Dermis microvascular lymphatic vessel endothelial cell (primary cell): ENCODE measurements around the gene TCHH. TPM values are rescaled to one million over a fixed set of nuclear protein-coding genes. Genes with fewer than 3 reads are reported as not detected.
"Not testable (repeated sequence)": the region's sequence is repeated elsewhere in the genome, so short reads cannot be mapped to it uniquely, and the experiment has no call there.

ENCODE experiments used
- DNase-seq, 2 donors: peaks; one replicate each; pipeline versions ENCODE4 v3.0.0 to v3.0.0-alpha.2; 2010; ENCODE audit warnings: low read depth in 2 of 2
- total RNA-seq: library from RNA; depleted of rRNA; stranded (reverse); fragments of >200 nt; gene quantifications from 2 replicates; pipeline ENCODE4 v1.2.1, GENCODE V29; 2014

TCHH gene, protein sequence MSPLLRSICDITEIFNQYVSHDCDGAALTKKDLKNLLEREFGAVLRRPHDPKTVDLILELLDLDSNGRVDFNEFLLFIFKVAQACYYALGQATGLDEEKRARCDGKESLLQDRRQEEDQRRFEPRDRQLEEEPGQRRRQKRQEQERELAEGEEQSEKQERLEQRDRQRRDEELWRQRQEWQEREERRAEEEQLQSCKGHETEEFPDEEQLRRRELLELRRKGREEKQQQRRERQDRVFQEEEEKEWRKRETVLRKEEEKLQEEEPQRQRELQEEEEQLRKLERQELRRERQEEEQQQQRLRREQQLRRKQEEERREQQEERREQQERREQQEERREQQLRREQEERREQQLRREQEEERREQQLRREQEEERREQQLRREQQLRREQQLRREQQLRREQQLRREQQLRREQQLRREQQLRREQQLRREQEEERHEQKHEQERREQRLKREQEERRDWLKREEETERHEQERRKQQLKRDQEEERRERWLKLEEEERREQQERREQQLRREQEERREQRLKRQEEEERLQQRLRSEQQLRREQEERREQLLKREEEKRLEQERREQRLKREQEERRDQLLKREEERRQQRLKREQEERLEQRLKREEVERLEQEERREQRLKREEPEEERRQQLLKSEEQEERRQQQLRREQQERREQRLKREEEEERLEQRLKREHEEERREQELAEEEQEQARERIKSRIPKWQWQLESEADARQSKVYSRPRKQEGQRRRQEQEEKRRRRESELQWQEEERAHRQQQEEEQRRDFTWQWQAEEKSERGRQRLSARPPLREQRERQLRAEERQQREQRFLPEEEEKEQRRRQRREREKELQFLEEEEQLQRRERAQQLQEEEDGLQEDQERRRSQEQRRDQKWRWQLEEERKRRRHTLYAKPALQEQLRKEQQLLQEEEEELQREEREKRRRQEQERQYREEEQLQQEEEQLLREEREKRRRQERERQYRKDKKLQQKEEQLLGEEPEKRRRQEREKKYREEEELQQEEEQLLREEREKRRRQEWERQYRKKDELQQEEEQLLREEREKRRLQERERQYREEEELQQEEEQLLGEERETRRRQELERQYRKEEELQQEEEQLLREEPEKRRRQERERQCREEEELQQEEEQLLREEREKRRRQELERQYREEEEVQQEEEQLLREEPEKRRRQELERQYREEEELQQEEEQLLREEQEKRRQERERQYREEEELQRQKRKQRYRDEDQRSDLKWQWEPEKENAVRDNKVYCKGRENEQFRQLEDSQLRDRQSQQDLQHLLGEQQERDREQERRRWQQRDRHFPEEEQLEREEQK (N-terminal part only)
- total RNA-seq: under 0.01 TPM in 2 replicates

DNA sequence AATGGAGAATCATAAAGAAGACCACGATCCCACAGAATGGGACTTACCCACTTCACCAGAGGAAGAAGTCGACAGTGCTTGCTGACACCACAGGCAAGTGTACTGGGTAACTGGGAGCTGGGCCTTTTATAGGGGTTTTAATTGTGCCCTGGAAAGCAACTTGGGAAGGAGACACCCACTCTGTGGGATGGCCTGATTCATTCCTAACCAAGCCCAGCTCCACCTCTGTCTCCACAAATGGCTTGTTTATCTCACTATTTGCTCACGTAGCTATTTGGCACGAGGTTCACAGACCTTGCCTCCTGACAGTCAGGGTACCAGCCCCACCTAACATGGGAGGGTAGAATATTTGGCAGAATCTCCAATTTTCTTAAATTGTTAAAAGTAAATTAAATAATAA, at the start of gene TCHH:
TSS of gene TCHH (minus strand) at position 101 of the 400 bp plus-strand sequence. CDS start 1,364 bp downstream, outside the sequence.
- DNase-seq: no peak

DNA sequence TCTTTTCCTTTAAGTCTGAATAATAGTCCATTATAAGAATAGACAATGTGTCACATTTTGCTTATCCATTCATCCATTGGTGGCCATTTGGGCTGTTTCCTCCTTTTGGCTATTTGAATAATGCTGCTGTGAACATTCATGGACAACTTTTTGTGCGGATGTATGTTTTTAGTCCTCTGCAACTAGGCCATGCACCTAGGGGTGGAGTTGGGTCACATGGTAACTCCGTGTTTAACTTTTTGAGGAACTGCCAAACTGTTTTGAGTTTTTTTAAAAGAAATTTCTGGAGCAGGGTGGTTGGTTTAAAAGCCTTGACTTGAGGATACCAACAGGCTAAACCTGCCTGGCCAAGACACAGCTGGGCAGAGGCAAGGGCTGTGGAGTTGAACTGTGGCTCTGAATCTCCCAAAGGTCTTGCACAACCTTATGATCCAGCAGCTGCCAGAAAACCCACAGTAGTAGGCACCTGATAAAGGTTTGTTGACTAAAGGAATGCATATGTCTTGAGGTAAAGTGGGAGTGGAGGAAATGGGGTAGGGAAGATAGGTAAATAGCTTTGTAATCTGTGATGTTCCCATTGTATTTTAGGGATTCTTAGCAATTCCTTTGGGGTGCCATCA, 49.4 kb upstream of the TCHH start:
- DNase-seq: no peak

DNA sequence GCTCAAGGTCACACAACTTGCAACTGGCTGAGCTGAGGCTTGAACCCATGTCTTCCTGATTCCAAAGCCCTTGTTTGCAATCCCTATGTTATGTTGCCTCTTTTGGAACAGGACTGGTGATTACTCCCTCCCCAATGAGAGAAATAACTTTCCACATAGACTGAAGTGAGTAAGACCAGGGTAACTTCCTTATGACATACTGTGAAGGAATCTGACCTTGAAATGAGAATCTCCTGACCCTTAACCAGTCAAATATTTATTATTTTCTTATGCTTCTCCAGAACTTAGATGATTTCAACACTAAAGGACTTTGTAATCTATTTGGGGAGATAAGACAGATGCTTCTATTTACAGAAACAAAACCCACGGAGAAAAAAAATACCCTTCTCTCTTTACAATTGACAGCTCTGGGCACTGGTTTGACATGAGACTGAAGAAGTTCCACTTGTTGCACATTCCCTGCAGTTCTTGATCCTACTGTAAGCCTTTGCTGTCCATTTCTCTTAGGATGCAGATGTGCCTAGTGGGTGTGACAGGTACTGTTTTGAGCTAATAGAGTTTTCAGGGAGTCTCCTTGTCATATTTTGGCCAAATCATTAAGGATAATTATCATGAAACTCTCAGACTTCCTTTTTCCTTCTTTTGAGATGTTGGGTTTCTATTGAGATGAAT, 47.7 kb upstream of the TCHH start:
- peak in 1 of 2 donors; percentile 6 for DNase-seq

DNA sequence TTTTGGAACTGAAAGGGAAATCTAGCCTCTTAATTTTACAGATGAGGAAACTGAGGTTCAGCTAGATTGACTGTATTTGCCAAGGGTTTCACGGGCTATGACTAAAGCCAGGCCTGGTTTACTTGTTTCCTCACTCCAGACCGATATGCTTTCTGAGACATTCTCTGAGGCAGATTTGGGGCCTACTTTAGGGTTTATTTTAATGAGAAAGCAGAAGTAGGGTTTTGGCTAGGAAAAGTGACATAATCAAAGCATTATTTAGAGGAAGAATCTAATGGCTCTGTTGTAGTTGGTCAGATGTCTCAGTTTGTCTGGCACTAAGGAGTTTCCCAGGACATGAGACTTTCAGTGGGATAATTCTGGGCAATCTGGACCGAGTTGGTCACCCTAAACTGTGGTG, 45.3 kb upstream of the TCHH start:
- DNase-seq: no peak

DNA sequence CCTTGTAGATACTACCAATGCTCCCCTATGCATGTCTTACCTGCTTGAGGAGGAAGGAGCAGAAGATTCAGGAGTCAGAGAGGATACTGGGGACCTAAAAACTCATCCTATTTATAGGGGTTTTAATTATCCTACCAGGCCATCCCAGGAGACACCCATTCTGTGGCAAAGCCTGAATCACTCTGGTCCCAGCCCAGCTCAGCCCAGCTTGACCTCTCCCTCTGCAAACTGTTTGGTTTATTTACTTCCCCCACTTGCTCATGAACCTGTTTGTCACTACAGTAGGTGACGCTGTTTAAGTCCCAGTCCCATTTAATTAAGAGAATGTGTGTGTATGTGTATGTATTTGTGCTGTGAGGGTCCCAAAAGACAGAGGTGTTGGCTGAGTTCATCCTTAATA, 43.9 kb upstream of the TCHH start, which contains the start of gene RPTN:
TSS of gene RPTN (minus strand) at position 85 of the 400 bp plus-strand sequence. CDS start 1,339 bp downstream, outside the sequence.
- DNase-seq: no peak

DNA sequence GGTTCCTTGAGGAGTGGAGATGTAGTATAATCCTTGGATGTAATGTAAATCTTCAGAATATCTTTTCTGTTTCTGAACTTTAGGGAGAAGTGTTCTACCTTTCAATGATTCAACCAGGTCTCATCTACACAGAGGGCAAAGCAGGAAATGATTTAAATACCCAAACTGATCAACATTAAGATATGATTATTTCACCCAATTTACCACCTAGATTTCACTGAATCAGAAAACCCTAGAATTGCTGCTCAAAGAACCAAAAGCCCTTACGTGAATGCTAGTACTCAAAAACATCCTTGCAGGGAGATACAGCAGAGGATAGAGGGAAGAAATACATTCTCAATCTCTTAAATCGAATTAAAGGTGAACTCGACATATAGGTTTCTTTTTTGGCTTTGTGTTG, 38.8 kb upstream of the TCHH start:
- DNase-seq: no peak

DNA sequence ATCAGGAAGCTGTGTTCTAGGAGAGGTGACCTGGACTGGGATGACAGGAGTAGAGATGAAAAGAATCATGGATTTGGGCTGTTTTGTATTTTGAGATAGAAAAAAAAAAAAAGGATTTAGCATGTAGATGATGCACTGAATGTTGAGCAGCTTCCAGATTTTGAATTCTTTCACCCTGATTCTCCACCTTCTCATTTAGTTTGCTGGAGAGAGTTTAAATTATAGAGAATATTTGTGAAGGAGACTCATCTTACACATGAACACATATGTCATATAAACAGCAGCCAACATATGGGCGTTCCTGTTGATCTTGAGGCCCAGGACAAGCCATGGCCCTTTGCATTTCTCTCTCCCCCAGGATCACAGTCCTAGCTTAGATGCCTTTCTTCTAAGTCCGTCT, 36.4 kb upstream of the TCHH start:
- DNase-seq: no peak

DNA sequence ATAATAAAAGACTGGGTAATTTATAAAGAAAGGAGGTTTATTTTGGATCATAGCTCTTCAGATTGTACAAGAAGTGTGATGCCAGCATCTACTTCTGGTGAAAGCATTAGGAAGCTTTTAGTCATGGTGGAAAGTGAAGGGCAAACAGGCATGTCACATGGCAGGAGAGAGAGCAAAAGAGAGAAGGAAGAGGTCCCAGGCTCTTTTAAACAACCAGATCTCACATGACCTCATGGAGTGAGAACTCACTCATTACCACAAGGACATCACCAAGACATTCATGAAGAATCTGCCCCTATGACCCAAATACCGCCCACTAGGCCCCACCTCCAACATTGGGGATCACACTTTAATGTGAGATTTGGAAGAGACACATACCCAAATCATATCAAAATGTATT, 33.7 kb upstream of the TCHH start:
- DNase-seq: no peak

DNA sequence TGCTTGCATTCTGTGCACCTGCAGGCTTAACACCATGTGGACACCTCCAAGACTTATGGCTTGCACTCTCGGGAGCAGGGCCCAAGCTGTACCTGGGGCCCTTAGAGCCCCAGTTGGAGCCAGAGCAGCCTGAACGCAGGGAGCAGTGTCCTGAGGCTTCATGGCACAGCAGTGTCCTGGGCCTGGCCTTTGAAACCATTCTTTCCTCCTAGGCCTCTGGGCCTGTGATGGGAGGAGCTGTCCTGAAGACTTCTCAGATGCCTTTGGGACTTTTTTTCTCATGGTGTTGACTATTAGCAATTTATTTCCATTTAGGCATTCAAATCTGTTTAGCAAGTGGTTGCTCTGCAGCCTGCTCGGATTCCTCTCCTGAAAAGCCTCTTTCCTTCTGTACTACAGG, 32.8 kb upstream of the TCHH start:
- no peak for DNase-seq

DNA sequence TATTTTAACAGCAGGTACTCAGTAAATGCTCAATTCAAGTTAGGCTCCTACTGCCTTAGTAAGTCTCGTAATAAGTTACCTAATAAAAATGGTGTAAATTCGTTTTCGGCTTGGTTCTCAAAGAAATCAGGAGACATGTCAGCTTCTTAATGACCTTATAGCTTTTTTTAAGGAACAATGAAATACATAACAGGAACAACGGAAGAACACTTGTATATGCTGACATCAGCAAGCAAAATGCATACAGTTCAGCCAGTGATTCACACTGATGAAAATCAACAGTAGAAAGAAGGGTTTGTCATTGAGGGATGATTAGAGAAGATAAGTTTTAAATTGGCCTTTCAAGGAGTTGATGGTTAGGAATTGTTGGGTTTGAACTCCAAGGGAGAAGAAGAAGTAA, 30.5 kb upstream of the TCHH start:
- DNase-seq: no peak

DNA sequence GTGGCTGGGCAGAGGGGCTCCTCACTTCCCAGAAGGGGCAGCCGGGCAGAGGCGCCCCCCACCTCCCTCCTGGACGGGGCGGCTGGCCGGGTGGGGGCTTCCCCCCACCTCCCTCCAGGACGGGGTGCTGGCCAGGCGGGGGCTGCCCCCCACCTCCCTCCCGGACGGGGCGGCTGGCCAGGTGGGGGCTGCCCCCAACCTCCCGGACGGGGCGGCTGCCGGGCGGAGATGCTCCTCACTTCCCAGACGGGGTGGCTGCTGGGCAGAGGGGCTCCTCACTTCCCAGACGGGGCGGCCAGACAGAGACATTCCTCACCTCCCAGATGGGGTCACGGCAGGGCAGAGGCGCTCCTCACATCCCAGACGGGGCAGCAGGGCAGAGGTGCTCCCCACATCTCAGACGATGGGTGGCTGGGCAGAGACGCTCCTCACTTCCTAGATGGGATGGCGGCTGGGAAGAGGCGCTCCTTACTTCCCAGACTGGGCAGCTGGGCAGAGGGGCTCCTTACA, 29.5 kb upstream of the TCHH start:
- not testable (repeated sequence) for DNase-seq

DNA sequence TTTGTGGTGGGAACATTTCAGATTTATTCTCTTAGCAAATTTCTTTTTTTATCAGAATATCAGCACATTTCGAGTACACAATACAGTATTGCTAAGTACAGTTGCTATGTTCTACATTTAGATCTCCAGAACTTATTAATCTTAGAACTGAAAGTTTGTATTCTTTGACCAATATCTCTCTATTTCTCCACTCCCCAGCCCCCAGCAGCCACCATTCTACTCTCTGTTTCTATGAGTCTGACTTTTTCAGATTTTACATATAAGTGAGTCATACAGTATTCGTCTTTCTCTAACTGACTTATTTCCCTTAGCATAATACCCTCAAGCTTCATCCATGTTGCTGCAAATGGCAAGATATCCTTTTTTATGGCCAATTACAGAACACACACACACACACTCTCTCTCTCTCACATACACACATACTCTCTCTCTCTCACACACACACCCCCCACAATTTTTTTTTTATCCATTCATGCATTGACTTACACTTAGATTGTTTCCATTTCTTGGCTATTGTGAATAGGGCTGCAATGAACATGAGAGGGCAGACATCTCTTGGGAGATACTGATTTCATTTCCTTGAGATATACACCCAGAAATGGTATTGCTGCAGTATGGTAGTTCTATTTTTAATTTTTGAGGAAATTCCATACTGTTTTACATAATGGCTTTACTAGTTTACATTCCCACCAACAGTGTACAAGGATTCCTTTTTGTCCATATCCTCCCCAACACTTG, 28.1 kb upstream of the TCHH start:
- DNase-seq: no peak

DNA sequence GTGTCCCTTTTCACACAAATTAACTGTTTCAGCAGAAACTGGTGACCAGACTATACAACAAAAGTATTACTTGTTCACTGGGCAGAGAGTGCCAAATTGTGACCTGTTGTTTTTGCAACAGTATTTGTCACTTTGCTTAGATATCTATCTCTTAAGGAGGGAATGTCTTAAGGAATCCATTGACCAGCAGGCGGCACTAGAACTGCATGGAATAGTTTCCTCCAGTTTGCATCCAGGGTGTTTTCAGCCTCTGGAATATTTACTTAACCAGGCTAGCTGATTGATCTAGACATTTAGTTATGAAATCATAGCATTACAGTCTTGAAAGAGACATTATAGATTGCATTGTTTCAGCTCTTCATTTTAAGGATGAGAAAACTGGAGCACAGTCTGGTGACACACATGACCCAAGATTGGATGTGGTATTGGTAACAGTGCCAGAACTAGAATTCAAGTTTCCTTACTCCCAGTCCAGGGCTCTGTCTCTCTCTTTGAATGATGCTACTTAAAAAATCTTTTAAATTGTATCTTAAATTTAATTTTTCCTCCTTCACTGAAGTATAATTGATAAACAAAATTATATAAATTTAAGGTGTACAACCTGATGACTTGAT, 26.8 kb upstream of the TCHH start:
- peak in 1 of 2 donors; percentile 54 for DNase-seq

DNA sequence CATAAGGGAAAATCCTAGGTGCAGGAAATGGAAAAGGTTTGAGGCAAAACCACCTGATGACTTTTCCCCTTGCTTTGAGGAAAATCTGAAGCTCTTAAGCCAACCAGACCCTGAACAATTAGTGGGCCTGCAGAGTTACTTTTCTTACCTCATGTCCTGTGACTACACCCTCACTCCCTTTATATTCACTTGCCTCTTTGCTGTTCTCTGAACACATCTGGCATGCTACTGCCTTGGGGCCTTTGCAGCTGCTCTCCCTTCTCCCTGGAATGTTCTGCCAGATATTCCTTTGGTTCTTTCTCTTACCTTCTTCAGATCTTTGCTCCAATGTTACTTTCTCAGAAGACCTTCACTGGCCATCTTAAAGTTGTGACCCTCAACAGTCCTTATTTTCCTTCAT, 22.0 kb upstream of the TCHH start:
- DNase-seq: no peak

DNA sequence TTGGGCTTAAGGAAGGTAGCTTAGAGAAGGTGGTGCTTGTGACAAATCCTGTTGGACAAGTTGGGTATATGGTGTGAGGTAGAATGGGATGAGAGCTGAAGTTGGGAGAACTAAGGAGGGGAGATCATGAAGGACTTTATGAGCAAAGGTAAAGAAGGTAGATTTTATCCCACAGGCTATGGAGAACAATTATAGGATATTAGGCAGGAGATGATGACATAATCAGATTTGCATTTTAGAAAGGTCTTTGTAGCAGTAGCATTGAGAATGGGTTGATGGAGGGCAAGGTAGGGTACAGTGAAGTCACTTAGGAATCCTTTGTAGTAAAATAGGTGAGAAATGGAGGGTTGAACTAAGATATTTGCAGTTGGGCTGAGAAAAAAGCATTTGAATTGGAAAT, 14.9 kb upstream of the TCHH start:
- no peak for DNase-seq

DNA sequence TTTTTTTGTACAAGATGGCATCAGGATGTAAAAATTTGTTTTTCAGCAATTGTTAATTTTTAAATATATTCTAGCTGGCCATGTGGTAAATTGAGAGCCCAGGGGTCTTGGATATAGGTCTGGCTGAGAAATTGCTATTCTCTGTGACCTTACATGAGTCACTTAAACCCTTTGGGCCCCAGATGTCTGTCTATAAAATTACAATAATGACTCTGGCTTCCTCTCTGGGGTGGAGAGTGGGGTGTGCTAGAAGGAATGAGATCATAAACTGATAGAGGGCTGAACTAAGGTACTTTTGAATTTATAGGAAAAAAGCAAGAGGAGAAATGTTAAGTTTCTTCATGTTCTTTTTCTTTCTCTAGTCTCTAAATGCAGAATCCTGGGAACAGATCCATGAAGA, 12.4 kb upstream of the TCHH start:
- no peak for DNase-seq

DNA sequence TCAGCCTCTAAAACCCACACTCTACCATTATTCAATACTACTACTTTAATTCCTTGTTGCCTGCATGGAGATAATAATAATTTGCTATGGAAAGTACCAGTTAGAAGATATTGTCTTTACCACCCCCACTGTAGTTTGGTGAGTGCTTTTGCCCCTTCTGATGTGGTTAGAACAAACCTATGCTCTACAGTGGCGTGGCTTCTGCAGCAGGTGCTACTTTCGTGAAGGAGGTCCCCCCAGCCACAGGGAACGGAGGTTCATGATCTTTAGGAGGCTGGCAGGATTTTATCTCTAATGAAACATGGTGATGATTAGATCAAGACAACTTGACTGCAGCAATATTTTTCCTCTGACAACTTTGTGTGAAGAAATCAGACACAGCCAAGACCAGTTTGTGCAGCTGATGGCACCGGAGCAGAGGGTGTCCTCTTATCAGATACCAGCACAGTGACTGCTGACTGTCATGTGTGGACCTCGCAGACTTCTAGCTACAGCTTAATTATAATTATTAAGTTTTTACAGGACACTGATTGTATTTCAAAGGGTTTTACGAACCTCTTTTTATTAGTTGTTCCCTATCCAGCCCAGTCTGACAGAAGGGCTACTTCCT, 10.7 kb upstream of the TCHH start:
- DNase-seq: no peak

DNA sequence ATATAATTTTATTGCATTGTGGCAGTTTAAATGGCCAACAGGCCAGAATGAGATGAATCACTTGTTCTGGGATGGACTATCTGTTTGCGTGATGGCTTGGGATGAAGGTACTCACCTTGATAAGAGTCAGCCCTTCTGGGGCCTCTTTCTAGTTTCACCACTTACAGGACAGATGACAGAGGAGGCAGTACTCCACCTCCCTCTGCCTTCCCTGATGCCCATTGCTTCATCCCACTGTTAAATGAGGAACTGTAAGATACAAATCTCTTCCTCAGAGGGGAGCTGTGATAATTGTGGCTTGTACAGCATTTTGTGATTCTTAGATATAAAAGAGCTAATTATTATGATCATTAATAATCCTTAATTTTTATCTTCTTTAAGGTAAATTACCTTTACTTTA, 3.7 kb upstream of the TCHH start:
- no peak for DNase-seq
